Calu3 (cell line): ENCODE data around the gene ZNF275. TPM values are rescaled to one million over a fixed set of nuclear protein-coding genes. Genes with fewer than 3 reads are reported as not detected.

Experiments
- BruUV-seq: library from RNA; stranded (reverse); fragments of 400-500 nt; replicated peaks from 2 replicates; lab custom pipeline; 2021; lab: Mats Ljungman, UMichigan
- CTCF ChIA-PET: fragments of 300-600 bp; sonication (Branson Sonifier 250); formaldehyde crosslinking; loops from one replicate; lab custom pipeline; 2022; ENCODE audit warnings: antibody characterized with exemption; lab: Charles Lee
- DNase-seq: peaks from one replicate; pipeline ENCODE4 v3.0.0; 2022
- H3K27ac Mint-ChIP-seq: one replicate; pipeline ENCODE4 v1.8.0; 2022; ENCODE audit warnings: mixed read lengths; ENCODE audit not compliant: unreplicated experiment
- H3K27me3 Mint-ChIP-seq: one replicate; pipeline ENCODE4 v1.8.0; 2022; ENCODE audit warnings: mixed read lengths; ENCODE audit not compliant: unreplicated experiment
- H3K36me3 Mint-ChIP-seq: one replicate; pipeline ENCODE4 v1.8.0; 2022; ENCODE audit warnings: mild to moderate bottlenecking, moderate library complexity, mixed read lengths; ENCODE audit not compliant: insufficient read depth, unreplicated experiment
- H3K4me1 Mint-ChIP-seq: one replicate; pipeline ENCODE4 v1.8.0; 2022; ENCODE audit warnings: mild to moderate bottlenecking, low read depth, mixed read lengths; ENCODE audit not compliant: unreplicated experiment
- H3K4me3 Mint-ChIP-seq: one replicate; pipeline ENCODE4 v1.8.0; 2022; ENCODE audit warnings: mild to moderate bottlenecking, low read depth, moderate library complexity, mixed read lengths; ENCODE audit not compliant: unreplicated experiment
- H3K9me3 Mint-ChIP-seq: one replicate; pipeline ENCODE4 v1.8.0; 2022; ENCODE audit warnings: low read depth, mixed read lengths; ENCODE audit not compliant: unreplicated experiment
- intact Hi-C: fragments of 100-400 bp; cut with micrococcal nuclease; formaldehyde crosslinking; loops from one replicate; pipeline ENCODE4 v1.10.0; 2022; ENCODE audit not compliant: unreplicated experiment
- total RNA-seq: library from RNA; stranded (reverse); gene quantifications from 2 replicates; pipeline ENCODE4 v1.2.3, GENCODE V29; 2022
- TF ChIP-seq, protein P1 (sequence below): fragments of 200-600 bp; IDR thresholded peaks from one replicate; pipeline ENCODE4 v1.8.0; 2022; ENCODE audit warnings: antibody characterized with exemption; ENCODE audit not compliant: unreplicated experiment

Gene ZNF275
- total RNA-seq, 1 experiment from 2014 or later = 6.6 TPM

DNA sequence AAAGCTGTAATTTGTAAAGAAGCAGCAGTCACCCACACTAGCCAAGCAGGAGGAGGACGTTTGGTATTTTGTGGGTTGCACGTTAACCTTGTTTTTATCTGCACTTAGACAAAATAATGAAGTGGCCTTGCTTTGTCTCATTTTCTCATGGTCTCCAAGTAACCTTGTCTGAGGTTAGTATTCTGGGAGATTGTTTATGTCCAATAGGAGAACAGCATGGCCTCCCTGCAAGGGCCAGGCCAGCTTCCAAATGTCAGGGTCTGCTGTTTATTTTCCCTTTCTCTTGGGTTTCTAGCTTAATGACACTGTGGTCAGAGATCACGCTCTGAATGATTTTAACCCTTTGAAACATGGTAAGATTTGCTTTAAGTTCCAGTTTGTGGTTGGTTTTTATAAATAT is 37.3 kb downstream of the ZNF275 start:
- CTCF ChIA-PET = no interaction called here
- Mint-ChIP-seq H3K27me3 (peaks cover 85% of the 10 kb centered on the region), H3K27ac (no peak overlapping the region), H3K4me1 (no peaks in the 10 kb centered on the region), H3K36me3 (no peaks in the 10 kb centered on the region), H3K9me3 (no peaks in the 10 kb centered on the region), H3K4me3 (no peak overlapping the region)
- no peak for DNase-seq
- intact Hi-C loops = no loop called here
- TF ChIP-seq, protein P1, sequence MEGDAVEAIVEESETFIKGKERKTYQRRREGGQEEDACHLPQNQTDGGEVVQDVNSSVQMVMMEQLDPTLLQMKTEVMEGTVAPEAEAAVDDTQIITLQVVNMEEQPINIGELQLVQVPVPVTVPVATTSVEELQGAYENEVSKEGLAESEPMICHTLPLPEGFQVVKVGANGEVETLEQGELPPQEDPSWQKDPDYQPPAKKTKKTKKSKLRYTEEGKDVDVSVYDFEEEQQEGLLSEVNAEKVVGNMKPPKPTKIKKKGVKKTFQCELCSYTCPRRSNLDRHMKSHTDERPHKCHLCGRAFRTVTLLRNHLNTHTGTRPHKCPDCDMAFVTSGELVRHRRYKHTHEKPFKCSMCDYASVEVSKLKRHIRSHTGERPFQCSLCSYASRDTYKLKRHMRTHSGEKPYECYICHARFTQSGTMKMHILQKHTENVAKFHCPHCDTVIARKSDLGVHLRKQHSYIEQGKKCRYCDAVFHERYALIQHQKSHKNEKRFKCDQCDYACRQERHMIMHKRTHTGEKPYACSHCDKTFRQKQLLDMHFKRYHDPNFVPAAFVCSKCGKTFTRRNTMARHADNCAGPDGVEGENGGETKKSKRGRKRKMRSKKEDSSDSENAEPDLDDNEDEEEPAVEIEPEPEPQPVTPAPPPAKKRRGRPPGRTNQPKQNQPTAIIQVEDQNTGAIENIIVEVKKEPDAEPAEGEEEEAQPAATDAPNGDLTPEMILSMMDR = no peak
- no TSS peak for BruUV-seq

DNA sequence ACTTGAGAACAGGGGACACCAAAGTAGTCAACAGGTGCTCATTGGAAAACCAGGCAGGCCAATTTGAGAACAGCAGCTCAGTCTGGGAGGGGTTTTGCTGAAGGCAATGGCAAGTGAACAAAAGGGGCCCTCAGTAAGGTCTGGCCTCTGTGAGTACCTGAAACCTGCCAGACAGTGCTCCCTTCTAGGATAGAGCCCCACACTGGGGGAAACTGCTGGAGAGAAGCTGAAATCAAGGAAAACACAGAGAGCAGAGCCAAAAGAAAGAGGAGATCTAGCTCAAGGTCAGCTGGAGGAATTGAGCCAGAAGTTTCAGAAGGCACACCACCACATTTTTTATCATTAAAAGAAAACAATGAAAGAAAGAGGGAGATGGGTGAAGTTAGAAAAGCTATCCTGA is 39.0 kb downstream of the ZNF275 start:
- H3K27ac Mint-ChIP-seq = no peak overlapping the region
- H3K4me3 Mint-ChIP-seq = no peak overlapping the region
- CTCF ChIA-PET = no interaction called here
- TF ChIP-seq, protein P1 = no peak
- H3K27me3 Mint-ChIP-seq = peaks cover 90% of the 10 kb centered on the region
- DNase-seq = no peak
- intact Hi-C loops = no loop called here
- BruUV-seq = no TSS peak
- H3K4me1 Mint-ChIP-seq = no peaks in the 10 kb centered on the region
- no peaks in the 10 kb centered on the region for H3K9me3 Mint-ChIP-seq
- no peaks in the 10 kb centered on the region for H3K36me3 Mint-ChIP-seq

DNA sequence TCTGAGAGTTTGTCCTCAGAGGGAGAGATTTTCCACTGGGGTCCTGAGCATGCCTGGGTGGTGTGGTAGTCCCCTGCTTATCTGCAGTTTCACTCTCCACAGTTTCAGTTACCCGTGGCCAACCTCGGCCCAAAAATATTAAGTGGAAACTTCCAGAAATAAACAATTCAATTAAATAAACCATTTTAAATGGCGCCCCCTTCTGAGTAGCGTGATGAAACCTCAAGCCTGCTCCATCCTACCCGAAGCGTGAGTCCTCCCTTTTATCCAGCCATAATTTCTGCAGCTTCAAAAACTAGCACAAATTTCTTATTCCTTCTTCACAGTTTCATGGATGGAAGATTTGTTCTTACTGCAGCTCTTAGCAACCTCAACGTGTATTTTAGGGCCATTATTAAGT is 40.5 kb downstream of the ZNF275 start:
- no peak overlapping the region for H3K27ac Mint-ChIP-seq
- no peaks in the 10 kb centered on the region for H3K36me3 Mint-ChIP-seq
- no TSS peak for BruUV-seq
- peaks cover 92% of the 10 kb centered on the region for H3K27me3 Mint-ChIP-seq
- H3K9me3 Mint-ChIP-seq = no peaks in the 10 kb centered on the region
- no peaks in the 10 kb centered on the region for H3K4me1 Mint-ChIP-seq
- no peak for DNase-seq
- intact Hi-C loops = no loop called here
- CTCF ChIA-PET = no interaction called here
- no peak overlapping the region for H3K4me3 Mint-ChIP-seq
- TF ChIP-seq, protein P1 = no peak

DNA sequence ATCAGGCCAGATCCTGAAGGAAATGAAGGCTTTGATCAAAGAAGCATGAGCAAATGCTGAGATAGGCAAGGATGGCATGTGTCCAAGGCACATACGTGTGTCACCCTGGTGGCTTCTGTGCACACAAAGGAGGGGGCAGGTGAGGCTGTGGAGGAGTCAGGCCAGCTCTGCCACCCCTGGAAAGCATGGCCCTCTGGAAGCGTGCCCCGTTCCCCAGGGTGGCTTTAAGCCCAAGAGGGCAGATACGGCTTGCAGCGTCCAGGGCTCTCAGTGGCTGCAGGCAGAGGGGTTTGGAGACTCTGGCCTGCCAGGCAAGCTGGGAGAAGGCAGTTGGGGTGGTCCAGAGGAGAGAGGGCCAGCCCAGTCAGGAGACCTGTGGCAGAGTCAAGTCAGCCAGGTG is 41.6 kb downstream of the ZNF275 start:
- intact Hi-C loops = no loop called here
- BruUV-seq = no TSS peak
- no peaks in the 10 kb centered on the region for H3K36me3 Mint-ChIP-seq
- H3K27ac Mint-ChIP-seq = no peak overlapping the region
- DNase-seq = no peak
- H3K9me3 Mint-ChIP-seq = no peaks in the 10 kb centered on the region
- H3K4me3 Mint-ChIP-seq = no peak overlapping the region
- CTCF ChIA-PET = no interaction called here
- H3K27me3 Mint-ChIP-seq = peaks cover 92% of the 10 kb centered on the region
- TF ChIP-seq, protein P1 = no peak
- H3K4me1 Mint-ChIP-seq = no peaks in the 10 kb centered on the region

DNA sequence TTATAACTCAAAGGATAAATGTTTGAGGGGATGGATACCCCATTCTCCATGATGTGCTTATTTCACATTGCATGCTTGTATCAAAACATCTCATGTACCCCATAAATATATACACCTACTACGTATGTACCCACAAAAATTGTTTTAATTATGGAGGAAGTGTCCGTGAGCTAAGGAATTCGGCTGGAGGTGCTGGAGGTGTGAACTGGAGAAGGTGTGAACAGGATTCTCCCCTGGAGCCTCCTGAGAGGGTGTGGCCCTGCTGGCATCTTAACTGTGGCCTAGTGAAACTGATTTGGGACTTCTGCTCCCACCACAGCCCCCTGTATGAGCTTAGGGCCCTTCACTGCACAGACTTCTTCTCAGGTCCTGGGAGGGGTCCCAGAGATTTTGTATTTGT is 43.8 kb downstream of the ZNF275 start:
- no peak overlapping the region for H3K27ac Mint-ChIP-seq
- no peak overlapping the region for H3K4me3 Mint-ChIP-seq
- TF ChIP-seq, protein P1 = no peak
- BruUV-seq = no TSS peak
- H3K27me3 Mint-ChIP-seq = peaks cover 71% of the 10 kb centered on the region
- no peaks in the 10 kb centered on the region for H3K36me3 Mint-ChIP-seq
- CTCF ChIA-PET = no interaction called here
- H3K9me3 Mint-ChIP-seq = no peaks in the 10 kb centered on the region
- DNase-seq = no peak
- H3K4me1 Mint-ChIP-seq = no peaks in the 10 kb centered on the region
- intact Hi-C loops = no loop called here
